ENCODE data around the gene HSFX2. TPM values are rescaled to one million over a fixed set of nuclear protein-coding genes. Genes with fewer than 3 reads are reported as not detected.

HSFX2 gene
- total RNA-seq, 1 experiment from 2014 or later, result not detected

- Histone ChIP-seq H3K4me3 (replicated peaks in 1 of 2; ENCODE audit: low read depth in 1 of 2, low read length in 2 of 2) (no peak overlapping the region), H3K4me2 (ENCODE audit: low read length) (no peak overlapping the region), H3K36me3 (ENCODE audit: control insufficient read depth in 1 of 2, insufficient read depth in 2 of 2, low read length in 2 of 2) (no peaks in the 10 kb centered on the region), H3K27me3 (ENCODE audit: insufficient read depth, low read length) (no peaks in the 10 kb centered on the region), H3K4me1 (ENCODE audit: control insufficient read depth in 1 of 2, insufficient read depth in 2 of 2, low read length in 2 of 2) (no peaks in the 10 kb centered on the region), H2AFZ (ENCODE audit: low read depth, low read length, poor library complexity, severe bottlenecking) (no peak overlapping the region), H3K9ac (ENCODE audit: low read length) (no peak overlapping the region), H4K20me1 (ENCODE audit: insufficient read depth) (no peaks in the 10 kb centered on the region), H3K9me3 (ENCODE audit: control insufficient read depth in 1 of 2, insufficient read depth in 1 of 2, low read depth in 1 of 2, low read length in 2 of 2) (no peaks in the 10 kb centered on the region), H3K9me2 (ENCODE audit: insufficient read depth) (no peaks in the 10 kb centered on the region), H3K79me2 (ENCODE audit: insufficient read depth, low read length) (no peaks in the 10 kb centered on the region), H3K27ac (ENCODE audit: low read depth, low read length) (no peak overlapping the region)
- BruUV-seq (replicated peaks), result no TSS peak
- POLR2A ChIA-PET, result no interaction called here
- CTCF ChIA-PET, result no interaction called here
- no peak for TF ChIP-seq MAX (IDR thresholded peaks at IDR 0.05)
- TF ChIP-seq ZNF274 (IDR thresholded peaks at IDR 0.05; ENCODE audit: low read depth, low read length), result no peak
- TF ChIP-seq REST (IDR thresholded peaks at IDR 0.05; ENCODE audit: low read depth), result no peak
- TF ChIP-seq CEBPB (IDR thresholded peaks at IDR 0.05; ENCODE audit: low read depth), result no peak
- no peak for TF ChIP-seq SP1 (IDR thresholded peaks at IDR 0.05; ENCODE audit: low read depth)
- RAD21 ChIA-PET (ENCODE audit: low non-redundant PET in 1 of 2, low total read pairs in 2 of 2, uncharacterized antibody in 2 of 2, unreplicated experiment in 2 of 2), result no interaction called here
- intact Hi-C loops (cut with micrococcal nuclease), result no loop called here
- DNase-seq (ENCODE audit: low read depth, low spot score) (no peak), ATAC-seq (no peak)
Observed at GRCh38 chrX:149570668-149571067, 24.4 kb downstream of the HSFX2 start.

- intact Hi-C loops (cut with micrococcal nuclease), result no loop called here
- no peak for DNase-seq (ENCODE audit: low read depth, low spot score)
Observed at GRCh38 chrX:149569770-149570169, 25.3 kb downstream of the HSFX2 start.

More at GRCh38 chrX:149569770-149570169, 25.3 kb downstream of the HSFX2 start:
- no peaks in the 10 kb centered on the region for H3K4me1 ChIP-seq (ENCODE audit: control insufficient read depth in 1 of 2, insufficient read depth in 2 of 2, low read length in 2 of 2)
- no peak overlapping the region for H3K27ac ChIP-seq (ENCODE audit: low read depth, low read length)
- H3K4me2 ChIP-seq (ENCODE audit: low read length), result no peak overlapping the region
- H3K79me2 ChIP-seq (ENCODE audit: insufficient read depth, low read length), result no peaks in the 10 kb centered on the region
- no peaks in the 10 kb centered on the region for H3K9me3 ChIP-seq (ENCODE audit: control insufficient read depth in 1 of 2, insufficient read depth in 1 of 2, low read depth in 1 of 2, low read length in 2 of 2)
- no peaks in the 10 kb centered on the region for H3K27me3 ChIP-seq (ENCODE audit: insufficient read depth, low read length)
- no peaks in the 10 kb centered on the region for H3K36me3 ChIP-seq (ENCODE audit: control insufficient read depth in 1 of 2, insufficient read depth in 2 of 2, low read length in 2 of 2)
- no peak for ATAC-seq
- ChIA-PET CTCF (no interaction called here), POLR2A (no interaction called here), RAD21 (ENCODE audit: low non-redundant PET in 1 of 2, low total read pairs in 2 of 2, uncharacterized antibody in 2 of 2, unreplicated experiment in 2 of 2) (no interaction called here)
- no peak overlapping the region for H3K9ac ChIP-seq (ENCODE audit: low read length)
- no peak for TF ChIP-seq YY1 (IDR thresholded peaks at IDR 0.05; ENCODE audit: extremely low read depth, insufficient replicate concordance, low read depth, low read length)
- no peak for TF ChIP-seq POLR2A (IDR thresholded peaks at IDR 0.05; ENCODE audit: borderline replicate concordance, extremely low read depth, insufficient read depth, insufficient read length)
- TF ChIP-seq RAD21 (IDR thresholded peaks at IDR 0.05; ENCODE audit: low read depth), result no peak
- H3K4me3 ChIP-seq (replicated peaks in 1 of 2; ENCODE audit: low read depth in 1 of 2, low read length in 2 of 2), result no peak overlapping the region
- BruUV-seq (replicated peaks), result no TSS peak
- H2AFZ ChIP-seq (ENCODE audit: low read depth, low read length, poor library complexity, severe bottlenecking), result no peak overlapping the region
- H3K9me2 ChIP-seq (ENCODE audit: insufficient read depth), result no peaks in the 10 kb centered on the region
- no peaks in the 10 kb centered on the region for H4K20me1 ChIP-seq (ENCODE audit: insufficient read depth)
